Measurements from ENCODE around the gene PPIF.
A peak's percentile ranks its signal among the peaks of the same experiment; 100 is the strongest.

The PPIF gene

GRCh38 chr10:79347226-79347893 lies at the start of gene PPIF:
Gene PPIF, plus strand, starts transcription at chr10:79347469. Its CDS starts 80 bp downstream, at chr10:79347549.
- peak; percentile 91 for DNase-seq

- peak; percentile 23 for DNase-seq
Observed at GRCh38 chr10:79298403-79299244, 48.6 kb upstream of the PPIF start.

- DNase-seq, result no peak
Observed at GRCh38 chr10:79299397-79300241, 47.6 kb upstream of the PPIF start.

GRCh38 chr10:79300711-79301110 lies 46.6 kb upstream of the PPIF start:
- no peak for DNase-seq

GRCh38 chr10:79301754-79302530 lies 45.3 kb upstream of the PPIF start:
- DNase-seq, result no peak

- no peak for DNase-seq
Observed at GRCh38 chr10:79303631-79304478, 43.4 kb upstream of the PPIF start.

- DNase-seq, result no peak
Observed at GRCh38 chr10:79304479-79305087, 42.7 kb upstream of the PPIF start.

- DNase-seq, result no peak
Observed at GRCh38 chr10:79305515-79305914, 41.8 kb upstream of the PPIF start.

GRCh38 chr10:79305988-79306387 lies 41.3 kb upstream of the PPIF start:
- DNase-seq, result no peak

- no peak for DNase-seq
Observed at GRCh38 chr10:79306644-79307220, 40.5 kb upstream of the PPIF start.

- no peak for DNase-seq
Observed at GRCh38 chr10:79308016-79308415, 39.3 kb upstream of the PPIF start.

- DNase-seq, result no peak
Observed at GRCh38 chr10:79308969-79309665, 38.2 kb upstream of the PPIF start.

GRCh38 chr10:79310200-79310865 lies 36.9 kb upstream of the PPIF start:
- DNase-seq, result no peak

- no peak for DNase-seq
Observed at GRCh38 chr10:79310911-79311573, 36.2 kb upstream of the PPIF start.

- DNase-seq, result no peak
Observed at GRCh38 chr10:79311581-79312407, 35.5 kb upstream of the PPIF start.

GRCh38 chr10:79312601-79313187 lies 34.6 kb upstream of the PPIF start:
- no peak for DNase-seq

GRCh38 chr10:79313320-79313719 lies 33.9 kb upstream of the PPIF start:
- no peak for DNase-seq

Measured in activated T-cell treated with anti-CD3 and anti-CD28 coated beads for 4 hours (primary cell).